ENCODE measurements around the gene SYNPO.
A peak's percentile ranks its signal among the peaks of the same experiment; 100 is the strongest.

The SYNPO gene

DNA sequence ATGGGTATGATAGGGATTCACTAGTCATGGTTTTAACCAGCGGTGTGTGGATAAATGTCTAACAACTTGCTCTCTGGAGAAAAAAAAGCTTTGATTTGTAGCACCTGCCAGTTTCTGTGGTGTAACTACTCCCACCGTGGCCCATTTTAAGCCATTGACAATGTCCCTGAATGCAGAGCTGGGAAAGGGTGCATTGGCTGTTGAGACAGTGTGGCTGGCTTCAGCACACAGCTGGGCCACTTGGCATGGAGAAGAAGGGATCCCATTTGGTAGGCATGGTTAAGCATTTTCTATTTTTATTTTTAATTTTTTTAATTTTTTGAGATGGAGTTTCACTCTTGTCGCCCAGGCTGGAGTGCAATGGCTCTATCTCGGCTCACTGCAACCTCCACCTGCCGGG is 31.5 kb upstream of the SYNPO start:
- DNase-seq: no peak

DNA sequence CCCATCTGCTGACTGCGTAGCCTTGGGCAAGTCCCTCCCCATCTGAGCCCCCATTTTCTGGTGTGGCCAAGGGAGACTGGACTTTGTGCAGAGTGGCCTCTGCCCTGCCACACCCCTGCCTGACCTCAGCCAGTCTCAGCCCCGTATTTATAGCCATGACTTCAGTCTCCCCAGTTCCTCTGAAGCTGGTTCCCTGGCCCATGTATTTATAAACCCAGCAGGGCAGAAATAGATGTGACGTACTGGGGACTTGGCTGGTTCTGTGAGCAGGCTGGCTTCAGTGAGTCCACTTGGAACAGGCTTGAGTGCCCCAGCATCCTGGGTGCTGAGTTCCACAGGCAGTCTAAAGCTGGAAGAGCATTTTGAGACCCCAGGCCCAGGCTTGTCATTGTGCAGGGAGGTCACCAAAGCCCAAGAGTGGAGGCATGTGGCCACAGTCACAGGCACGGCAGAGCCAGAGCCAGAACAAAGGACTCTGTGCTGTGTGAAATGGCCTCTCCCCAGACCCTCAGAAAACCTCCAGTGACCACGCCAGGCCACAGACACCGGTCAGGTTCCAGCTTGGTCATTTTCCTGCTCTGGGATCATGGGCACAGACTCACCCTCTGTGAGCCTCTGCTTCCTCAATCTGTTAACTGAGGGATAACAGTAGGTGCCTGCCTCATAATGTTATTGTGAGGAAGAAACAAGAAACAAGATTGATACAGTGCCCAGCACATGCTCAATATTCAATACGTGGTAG is 30.4 kb upstream of the SYNPO start:
- DNase-seq: no peak

DNA sequence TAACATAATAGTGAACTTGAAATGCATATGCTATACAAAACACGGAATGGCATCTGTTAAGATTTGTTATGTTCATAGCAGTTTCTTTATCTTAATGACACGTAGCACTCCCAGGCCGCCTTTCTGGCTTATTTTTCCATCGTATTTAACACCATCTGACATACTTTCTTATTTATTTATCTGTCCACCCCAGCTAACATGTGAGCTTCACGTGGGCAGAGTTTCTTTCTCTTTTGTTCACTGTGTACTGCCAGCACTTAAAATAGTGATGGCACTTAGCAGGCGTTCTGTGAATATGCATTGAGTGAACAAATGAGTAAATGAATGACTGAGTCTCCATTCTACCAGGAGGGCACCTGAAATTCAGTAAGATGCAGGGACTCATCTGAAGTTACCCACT is 29.4 kb upstream of the SYNPO start:
- DNase-seq: no peak

DNA sequence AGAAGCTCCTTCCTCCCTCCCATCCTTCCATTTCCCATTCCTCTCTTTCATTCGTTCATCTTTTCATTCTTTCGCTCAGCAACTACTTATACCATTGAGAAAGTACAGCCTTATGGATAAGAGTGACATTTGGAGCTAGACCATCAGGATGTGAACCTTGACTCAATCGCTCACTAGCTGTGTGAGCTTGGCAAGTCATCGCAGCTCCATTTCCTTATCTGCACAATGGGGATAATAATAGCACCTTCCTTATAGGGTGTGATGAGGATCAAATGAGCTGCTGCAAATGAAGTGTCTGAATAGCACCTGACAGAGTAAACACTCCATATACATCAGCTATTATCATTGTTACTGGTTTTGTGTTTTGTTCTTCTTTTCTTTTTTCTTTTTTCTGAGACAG is 28.1 kb upstream of the SYNPO start:
- DNase-seq: no peak

DNA sequence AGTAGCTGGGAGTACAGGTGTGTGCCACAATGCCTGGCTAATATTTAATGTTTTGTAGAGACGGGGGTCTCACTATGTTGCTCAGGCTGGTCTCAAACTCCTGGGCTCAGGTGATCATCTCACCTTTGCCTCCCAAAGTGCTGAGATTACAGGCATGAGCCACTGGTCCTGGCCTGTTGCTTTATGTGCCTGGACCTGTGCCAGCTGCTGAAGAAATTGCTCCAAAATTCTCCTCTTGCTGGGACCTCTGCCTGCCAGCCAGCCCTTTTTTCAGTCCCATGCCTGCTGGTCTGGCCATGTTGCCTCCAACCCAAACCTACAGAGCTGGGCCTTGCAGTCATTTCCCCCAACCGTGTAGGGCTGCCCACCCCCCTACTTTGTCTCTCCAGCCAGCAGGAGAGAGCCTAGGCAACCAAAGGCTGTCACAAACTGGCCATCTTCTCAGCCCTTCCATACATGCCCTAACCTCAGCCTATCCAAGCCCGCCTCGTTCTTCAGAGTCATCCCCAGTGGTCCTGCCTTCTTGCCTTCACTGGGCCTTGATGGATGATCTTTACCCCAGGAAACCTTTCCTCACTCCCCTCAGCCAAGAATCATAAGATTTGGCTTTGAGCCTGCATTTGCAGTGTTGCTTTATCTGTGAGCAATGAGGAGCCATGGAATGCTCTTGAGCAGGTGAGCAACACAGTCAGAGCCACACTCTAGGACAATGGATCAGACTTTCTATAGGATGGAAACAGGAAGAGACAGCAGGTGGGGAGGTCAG is 27.4 kb upstream of the SYNPO start:
- no peak for DNase-seq

DNA sequence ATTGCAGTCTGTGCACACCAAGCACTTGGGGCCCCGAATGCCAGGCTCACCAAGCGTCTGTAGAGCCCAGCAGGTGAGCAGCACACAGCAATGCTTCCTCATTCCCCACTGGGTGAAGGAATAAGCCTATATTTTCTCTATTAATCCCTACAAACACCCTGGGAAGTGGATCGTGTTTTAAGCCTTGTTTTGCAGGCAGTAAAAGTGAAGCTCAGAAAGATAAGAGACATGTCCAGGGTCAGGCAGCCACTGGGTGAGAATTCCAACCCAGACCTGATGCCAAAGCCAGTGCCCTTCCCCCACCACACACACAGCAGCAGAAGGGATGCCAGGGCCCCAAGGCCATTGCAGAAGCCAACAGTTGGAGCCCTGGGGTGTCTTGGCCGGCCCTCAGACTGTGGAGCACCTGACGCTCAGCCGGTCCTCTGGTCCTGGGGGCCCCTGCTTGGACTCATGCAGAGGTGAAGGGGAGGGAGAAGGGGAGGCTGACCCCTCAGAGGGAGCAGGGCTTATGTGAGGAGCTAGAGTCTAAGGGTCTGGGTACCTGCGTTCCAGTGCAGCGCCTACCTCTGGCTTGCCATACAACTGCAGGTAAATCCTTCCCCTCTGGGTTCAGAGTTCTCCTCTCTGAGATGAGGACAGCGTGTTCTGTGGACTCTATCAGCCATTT is 26.3 kb upstream of the SYNPO start:
- no peak for DNase-seq

DNA sequence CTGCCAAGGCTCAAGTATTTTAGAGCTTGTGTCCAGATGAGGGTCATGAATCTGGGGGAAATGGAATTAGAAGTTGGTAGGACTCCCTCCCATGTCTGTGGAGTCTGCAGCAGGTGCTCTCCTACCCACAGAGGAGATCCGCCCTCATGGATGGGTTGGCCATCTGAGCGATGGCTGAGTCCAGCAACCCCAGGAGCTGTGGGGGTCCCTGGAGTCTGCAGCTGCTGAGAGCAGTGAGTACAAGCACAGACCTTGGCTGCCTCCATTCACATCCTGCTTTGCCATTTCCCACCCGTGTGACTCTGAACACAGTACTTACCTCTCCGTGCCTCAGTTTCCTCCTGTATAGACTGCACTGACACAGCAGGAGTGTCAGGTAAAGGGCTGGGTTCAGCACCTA is 25.8 kb upstream of the SYNPO start:
- DNase-seq: no peak

DNA sequence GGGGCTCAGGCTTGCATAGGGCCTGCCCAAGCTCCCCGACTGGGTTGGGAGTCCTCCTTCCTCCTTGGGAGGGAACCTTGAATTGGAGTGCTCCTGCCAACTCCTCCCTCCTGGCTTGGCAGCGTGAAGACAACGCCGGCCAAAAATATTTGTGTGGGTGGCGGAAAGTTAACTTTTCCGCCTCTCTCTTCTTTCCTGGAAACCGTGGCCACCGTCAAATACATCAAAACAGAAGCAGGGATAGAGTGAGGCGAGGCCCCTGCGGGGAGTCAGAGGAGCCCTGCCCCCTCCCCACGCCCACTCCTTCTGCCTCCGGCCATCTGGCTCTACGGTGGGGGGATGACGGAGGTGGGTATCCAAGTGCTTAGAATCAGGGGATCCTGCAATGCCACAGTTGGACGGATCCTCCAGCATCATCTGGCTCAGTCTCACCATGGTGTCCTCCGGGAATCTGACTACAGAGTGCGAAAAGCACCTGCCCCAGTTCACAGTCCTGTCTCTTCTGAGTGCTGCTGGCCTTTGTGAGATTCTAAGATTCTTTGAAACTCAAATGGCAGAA is 25.2 kb upstream of the SYNPO start:
- DNase-seq: peak; percentile 70

DNA sequence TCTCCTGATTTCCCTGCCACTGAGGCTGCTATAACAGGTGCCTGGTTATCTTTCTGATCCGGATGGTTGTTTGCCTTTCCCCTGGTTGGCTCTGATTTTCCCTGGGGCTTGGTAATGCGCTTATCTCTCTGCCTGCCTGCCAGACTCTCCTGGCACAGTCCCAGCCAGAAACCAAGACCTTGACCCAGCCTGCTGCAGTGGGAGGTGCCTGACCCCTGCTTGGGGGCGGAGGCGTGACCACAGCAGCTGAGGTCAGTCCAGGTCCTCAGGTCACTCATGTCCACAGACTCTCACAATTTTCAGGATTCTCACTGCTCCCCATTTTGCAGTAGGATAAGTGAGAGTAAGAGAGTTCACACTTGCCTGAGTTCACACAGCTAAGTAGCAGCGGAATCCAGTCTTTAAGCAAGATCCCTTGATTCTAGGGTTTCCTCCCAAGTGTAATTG is 24.4 kb upstream of the SYNPO start:
- DNase-seq: peak; percentile 61

DNA sequence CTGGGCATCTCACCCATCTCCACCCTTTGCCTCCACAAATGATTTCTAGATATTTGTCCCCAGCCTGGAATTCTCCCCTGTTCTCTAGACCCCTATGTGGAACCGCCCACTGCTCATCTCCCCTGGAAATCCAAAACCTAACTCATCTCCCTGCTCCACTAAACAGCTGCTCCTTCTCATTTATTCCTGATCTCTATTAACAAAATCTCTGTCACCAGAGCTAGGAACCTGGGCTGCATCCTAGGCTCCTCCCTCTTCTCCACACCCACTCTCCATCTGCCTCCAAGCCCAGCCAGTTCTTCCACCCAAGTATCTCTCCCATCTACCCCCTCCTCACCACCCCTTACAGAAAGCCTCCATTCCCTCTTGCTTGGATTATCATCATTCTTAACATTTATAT is 24.0 kb upstream of the SYNPO start:
- no peak for DNase-seq

DNA sequence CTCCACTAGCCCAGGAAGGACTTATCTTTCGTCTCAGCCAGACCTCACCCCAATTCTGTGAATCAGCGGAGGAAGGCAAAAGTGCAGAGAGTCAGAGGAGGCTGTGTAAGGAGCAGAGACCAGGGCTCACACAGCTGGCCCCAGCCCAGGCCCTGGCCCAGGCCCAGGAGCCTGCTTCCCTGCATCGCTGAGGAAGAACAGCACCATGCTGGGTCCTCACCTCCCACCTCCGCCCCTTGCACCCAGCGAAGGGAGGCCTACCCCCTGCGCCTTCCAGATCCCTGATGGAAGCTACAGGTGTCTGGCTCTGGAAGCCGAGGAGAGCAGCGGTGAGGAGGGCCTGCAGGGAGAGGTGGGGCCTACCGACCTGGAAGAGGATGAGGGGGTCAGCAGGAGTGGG is 22.3 kb upstream of the SYNPO start:
- no peak for DNase-seq

DNA sequence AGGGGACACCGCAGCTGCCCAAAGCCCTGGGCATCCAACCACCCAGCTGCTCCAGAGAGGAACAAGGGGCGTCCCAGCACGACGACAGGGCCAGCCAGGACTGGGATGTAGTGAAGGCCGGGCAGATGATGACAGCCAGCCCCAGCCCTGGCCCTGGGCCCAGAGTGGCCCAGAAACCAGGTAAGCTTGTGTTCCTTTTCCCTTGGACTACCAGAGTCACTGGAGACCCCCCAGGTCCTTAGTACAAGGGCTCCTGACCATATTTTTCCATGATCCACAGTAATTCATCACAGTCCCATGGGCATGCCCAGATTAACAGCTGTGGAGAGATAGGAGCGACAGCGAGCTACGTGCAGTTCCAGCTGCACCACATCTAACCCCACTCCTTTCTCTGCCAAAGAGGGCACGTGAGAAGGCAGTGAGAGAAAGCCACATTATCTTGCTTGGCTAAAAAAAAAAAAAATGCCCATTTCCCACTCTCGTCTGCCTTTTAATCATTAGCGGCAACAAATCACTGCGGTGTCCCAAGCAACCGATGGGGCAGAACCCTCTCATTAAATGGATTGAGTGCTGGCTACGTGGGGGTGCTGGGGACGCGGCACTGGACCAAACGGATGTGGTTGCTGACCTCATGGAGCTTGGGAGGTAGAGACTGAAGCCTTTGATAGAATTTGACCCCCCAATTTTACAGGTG is 21.7 kb upstream of the SYNPO start:
- DNase-seq: no peak

DNA sequence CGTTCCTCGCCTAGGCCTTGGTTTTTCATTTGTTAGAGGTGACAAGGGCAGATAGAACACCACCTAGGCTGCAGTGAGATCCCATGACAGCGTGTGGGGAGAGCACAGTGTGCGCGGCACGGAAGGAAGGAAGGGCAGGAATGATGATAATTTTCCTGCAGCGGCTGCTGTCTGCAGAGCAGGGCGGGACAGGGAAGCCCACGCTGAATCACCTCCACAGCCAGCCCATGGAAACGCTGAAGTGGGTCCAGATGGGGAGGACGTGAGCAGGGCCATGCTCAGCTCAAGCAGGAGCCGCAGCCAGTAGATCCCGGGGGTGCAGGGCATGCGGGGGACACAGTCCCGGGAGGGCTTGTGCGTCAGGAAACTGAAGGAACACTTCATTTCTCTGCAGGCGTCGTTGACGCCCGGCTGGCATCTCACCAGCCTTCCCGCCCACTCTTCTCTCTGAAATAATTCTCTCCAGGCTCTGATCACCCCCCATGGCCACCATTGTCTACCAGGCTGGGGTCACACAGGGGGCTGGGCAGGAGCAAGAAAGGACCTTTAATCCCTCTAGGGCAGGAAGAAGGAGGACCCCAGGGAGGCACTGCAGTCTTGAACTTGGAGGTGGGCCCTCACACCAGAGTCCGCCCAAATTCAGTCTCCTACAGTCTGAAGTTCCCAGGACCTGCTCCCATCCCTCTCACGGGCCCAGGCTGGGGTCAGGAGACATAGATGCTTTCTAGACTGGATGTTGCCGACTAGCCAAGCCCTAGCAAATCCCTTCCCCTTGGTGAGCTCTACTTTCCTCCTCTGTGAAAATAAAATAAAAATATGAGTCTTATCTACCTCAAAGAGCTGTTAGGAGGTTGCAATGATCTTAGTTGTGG is 20.9 kb upstream of the SYNPO start:
- no peak for DNase-seq

DNA sequence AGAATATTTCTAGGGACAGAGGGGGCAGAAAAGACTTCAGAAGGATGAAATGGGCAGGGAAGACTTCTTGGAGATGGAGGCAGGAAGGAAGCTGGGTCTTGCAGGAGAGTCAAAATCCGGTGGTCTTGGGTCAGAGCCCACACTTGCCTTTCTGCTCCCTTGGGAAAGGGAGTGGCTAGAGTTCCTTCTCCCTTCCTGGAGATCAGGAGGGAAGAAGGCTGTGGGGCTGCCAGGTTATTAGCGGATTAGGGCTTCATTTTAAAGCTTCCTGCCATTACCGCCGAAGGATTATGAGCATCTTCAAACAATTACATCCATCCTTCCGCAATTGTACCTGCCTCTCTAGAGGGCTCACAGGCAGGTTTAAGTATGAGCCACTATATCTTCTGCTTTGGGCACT is 19.2 kb upstream of the SYNPO start:
- no peak for DNase-seq

DNA sequence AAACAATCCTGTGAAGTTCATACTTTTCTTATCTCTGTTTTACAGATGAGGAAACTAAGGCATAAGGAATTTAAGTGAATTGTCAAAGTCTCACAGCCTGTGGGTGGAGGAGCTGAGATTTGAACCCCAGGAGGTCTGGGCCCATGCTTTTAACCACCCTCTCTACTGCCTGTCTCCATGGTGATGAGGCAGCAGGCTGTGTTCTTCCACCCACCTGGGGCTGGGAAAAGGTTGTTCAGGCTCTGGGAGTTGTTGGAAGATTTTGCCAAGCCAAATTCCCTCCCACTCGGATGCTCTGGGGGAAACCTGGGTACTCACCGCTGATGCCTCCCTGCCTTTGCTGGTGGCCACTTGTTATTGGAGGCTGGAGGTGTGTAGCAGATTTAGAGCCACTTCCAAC is 18.3 kb upstream of the SYNPO start:
- DNase-seq: peak; percentile 58

DNA sequence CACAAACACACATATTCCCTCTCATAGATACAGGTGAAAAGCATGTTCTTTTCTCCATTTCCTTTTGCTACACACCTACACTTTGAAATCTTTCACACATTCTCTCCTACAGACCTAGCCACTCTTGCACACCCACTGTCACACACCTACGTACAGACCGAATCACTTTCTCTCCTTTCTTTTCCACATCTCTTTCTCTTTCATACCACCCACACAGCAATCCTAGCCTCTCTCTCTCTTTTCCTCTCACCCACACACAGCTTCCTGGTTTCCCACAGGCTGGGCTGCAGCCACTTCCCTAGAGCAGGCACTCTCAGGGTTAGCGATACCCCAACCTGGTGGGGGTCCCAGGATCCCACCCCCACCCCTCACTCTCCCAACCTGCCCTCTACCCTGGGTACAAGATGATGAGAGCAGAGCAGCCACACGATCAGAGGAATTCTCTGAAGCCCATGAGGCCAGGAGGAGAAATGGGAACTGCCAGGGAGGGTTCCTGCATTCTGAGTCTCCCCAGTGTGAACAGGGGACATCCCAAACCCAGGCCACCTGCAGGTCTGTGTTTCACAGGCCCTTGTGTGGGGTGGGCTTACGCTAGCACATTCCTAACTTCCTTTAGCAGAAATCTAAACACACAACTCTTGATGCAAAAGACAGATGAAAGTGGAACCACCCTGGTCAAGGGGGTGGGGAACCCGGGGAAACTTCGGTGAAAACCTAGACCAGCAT is 17.1 kb upstream of the SYNPO start:
- no peak for DNase-seq

DNA sequence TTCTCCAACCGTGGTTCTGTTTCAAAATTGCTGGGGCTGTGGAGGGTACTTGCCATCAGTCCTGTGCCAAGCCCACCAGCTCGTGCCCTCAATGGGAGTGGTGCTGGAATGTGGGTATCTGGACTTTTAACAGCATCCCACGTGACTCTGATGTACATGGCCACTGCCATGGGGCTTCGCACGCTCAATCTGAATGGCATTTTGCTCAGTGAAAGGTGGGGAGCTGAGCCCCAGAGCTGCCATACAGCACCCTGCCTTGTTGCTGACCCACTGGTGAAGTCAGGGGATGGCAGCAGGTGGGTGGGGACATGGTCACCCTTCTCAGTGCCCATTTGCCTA is 16.6 kb upstream of the SYNPO start:
- no peak for DNase-seq

DNA sequence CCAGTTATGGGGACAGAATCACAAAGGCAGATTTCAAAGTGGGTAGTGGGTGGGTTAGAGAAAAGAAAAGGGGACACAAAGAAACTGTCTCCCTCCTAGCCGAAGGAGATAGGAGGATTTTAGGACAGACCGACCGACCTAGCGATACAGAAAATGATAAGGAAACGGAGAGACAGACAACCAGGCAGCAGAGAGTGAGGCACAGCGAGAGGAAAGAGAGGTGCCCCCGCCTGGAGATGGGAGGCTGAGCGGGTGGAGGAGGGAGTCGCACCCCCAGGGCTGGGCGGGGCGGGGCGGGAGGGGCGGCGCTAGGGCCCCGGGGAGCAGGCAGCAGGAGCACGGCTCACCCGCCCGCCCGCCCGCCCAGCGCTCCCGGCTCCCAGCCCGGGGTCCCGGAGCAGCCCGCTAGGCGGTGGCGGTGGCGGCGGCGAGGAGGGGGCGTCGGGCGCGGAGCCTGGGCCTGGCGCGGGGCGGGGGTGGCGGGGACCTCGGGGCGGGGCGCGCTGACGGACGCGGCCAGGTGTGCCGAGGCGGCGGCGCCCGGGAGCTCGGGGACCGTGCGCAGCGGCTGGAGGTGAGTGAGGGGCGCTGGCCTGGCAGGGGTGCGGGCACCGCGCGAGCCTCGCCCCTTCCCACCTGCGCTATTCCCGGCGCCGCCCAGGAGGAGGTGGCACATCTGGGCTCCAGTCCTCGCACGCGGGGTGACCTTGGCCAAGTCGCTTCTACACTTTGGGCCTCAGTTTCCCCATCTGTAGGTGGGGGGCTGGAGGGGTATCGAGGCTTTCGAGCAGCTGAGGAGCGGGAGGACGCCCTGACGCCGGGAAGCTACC is 15.9 kb upstream of the SYNPO start:
- DNase-seq: peak; percentile 56

DNA sequence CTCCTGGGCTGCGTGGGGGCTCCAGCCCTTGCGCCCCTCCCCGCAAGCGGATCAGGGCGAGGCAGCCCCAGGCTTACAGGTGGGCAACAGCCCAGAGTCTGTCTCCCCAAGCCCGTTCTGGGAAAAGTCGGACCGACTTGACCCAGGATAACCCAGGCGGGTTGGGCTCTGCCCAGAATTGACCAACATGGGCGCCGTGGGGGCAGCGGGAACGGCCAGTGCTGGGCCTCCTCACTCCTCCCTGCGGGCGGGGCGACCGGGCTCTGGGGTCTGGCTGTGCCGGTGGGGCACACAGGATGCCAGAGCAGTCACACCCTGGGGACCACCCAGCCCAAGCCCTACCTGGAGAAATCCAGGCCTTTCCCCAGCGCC is 15.3 kb upstream of the SYNPO start:
- DNase-seq: no peak
